ENCODE results near the gene THAP9.

The THAP9 gene

GRCh38 chr4:82898322-82899243 lies 2.0 kb upstream of the THAP9 start:
- DNase-seq (ENCODE audit: low spot score) = peak; percentile 72
- Histone ChIP-seq H3K27ac (peak overlapping the region; percentile 96 to 100), H3K4me3 (peak overlapping the region; percentile 84)
- TF ChIP-seq CTCF (IDR thresholded peaks at IDR 0.05) = no peak

DNA sequence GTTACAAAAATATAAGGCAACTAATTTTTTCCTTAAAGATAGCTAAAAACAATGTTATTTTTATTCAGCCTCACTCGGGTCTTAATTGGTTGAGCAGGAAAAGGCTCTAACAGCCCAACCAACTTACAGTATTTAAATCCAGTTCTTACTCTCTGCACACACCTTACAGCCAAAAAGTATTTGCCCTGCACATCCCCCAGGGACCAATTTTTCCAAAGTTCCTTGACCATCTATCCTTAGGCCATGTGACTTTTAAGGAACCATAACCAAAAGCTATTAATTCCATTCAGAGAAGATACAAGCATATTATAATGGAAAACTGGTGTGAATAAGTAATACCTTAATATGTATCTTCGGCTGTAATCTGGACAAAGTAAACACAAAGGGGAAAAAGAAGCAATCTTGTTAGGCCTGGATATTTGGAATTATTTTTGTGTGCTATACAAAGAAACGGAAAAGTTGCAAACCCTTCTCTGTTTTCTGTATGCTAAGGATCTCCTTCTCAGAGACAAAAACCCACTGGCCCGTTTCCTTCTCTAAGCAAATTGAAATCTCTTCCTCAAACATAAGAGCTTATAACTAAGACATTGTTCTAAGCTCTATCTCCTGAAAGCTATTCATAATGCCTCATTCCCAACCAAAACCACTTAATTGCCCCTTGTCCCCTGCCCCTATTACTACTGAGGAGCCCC lies 1.0 kb upstream of the THAP9 start:
- peak overlapping the region; percentile 84 for H3K4me3 ChIP-seq
- no peak for TF ChIP-seq CTCF (IDR thresholded peaks at IDR 0.05)
- H3K27ac ChIP-seq = peak overlapping the region; percentile 96 to 100
- DNase-seq (ENCODE audit: low spot score) = no peak

- peak overlapping the region; percentile 96 to 100 for H3K27ac ChIP-seq
- peak overlapping the region; percentile 84 for H3K4me3 ChIP-seq
- TF ChIP-seq CTCF (IDR thresholded peaks at IDR 0.05) = no peak
- no peak for DNase-seq (ENCODE audit: low spot score)
Observed at GRCh38 chr4:82900066-82900410, 497 bp upstream of the THAP9 start.

- H3K4me3 ChIP-seq = peak overlapping the region; percentile 84
- DNase-seq (ENCODE audit: low spot score) = no peak
- H3K27ac ChIP-seq = peak overlapping the region; percentile 96 to 100
- no peak for TF ChIP-seq CTCF (IDR thresholded peaks at IDR 0.05)
Observed at GRCh38 chr4:82901183-82901718, 716 bp downstream of the THAP9 start.

GRCh38 chr4:82903737-82904136 lies 3.2 kb downstream of the THAP9 start:
- no peak overlapping the region for H3K4me3 ChIP-seq
- no peak for TF ChIP-seq CTCF (IDR thresholded peaks at IDR 0.05)
- H3K27ac ChIP-seq = no peak overlapping the region
- no peak for DNase-seq (ENCODE audit: low spot score)

- no peak for DNase-seq (ENCODE audit: low spot score)
- Histone ChIP-seq H3K4me3 (no peak overlapping the region), H3K27ac (no peak overlapping the region)
- no peak for TF ChIP-seq CTCF (IDR thresholded peaks at IDR 0.05)
Observed at GRCh38 chr4:82905205-82905604, 4.7 kb downstream of the THAP9 start.

Measured in coronary artery (tissue), 2 donors.